GM21381 (cell line): Measurements from ENCODE around the gene PIP5KL1.
A peak's percentile ranks its signal among the peaks of the same experiment; 100 is the strongest.

Experiments
- ATAC-seq: cut with Tn5 transposase; IDR thresholded peaks from one replicate; pipeline ENCODE4 v1.9.1; 2021; ENCODE audit warnings: mild to moderate bottlenecking, moderate library complexity; ENCODE audit not compliant: unreplicated experiment

PIP5KL1 gene

DNA sequence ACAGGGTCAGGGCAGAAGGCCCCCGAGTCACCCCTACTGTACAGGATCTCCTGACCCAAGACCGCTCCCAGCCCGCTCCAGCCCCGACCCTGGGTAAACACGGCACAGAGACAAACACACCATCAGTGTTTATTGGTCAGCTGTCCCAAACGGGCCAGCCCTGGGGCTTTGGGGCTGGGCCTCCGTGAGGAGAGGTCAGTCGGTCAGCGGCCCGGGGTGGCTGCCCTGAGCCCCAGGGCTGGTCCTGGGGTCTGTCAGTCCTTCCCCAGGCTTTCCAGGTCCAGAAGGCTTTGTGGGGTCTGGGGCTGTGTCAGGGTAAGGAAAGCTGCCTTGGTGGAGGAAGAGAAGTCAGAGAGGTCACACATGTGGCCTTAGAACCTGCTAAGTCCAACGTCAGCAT, 4.4 kb upstream of the PIP5KL1 start:
- no peak for ATAC-seq

DNA sequence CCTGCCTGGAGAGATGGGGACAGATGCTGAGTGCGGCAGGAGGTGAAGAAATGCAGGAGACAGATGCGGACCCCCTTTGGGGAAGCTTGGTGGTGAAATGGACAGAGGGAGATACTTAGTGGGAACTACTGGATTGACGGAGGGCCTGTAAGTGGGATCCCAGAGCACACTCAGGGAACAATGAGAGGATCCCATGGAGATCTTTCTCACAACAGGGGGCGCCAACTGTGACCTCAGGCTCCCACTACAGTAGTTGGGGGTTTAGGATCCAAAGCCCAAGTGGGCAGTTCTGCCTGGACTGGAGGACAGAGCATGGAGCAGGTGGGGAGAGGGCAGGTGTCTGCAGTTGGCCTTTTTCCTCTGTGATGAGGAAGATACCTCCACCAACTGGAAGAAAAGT, 3.7 kb upstream of the PIP5KL1 start:
- no peak for ATAC-seq

DNA sequence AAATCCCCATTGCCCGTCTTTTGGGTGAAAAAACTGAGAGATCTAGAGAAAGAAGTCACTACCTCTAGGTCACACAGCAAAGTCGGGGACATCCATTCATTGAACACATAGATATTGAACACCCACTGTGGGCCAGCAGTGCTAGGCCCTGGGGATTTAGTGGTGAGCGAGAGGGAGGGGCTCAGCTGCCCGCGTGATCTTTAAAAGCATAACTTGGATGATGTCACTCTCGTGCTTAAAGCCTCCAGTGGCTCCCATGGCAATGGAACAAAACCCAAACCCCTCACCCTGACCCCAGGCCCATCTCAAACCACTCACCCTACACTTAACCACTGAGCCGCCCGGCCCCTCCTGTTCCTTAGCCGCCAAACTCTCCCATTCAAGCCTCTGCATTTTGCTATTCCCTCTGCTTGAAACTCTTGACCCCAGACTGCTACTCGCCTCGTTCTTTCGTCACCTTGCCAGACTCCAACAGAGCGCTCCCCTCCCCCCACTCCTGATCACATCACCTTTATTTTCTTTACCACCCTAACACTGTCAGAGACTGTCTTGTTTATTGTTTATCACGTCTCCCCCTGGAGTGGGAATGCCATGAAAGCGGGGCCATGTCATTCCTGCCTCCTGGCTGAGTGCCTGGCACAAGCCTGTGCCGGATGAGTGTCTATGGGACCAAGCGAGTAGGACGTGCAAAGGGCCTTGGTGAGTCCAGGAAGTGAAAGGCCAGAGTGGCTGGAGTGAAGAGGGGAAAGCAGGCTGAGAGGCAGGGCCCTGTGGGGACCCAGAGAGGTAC, 710 bp upstream of the PIP5KL1 start:
- peak; percentile 13 for ATAC-seq

DNA sequence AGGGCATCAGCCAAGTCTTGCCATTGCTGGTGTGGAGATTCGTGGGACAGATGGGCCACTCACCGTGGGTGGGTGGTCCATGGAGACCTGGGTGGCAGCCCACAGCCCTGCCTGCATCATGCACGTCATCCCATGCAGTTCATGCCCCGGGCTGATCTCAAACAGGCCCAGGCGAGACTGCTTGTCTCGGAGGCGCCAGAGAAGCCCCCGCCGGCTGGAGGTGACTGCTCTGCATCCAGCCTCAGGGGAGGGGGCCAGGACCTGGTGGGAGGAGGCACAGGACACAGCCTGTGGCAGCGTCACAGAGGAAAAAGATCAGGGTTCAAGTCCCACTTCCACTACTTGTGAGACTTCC, 975 bp downstream of the PIP5KL1 start:
- no peak for ATAC-seq

DNA sequence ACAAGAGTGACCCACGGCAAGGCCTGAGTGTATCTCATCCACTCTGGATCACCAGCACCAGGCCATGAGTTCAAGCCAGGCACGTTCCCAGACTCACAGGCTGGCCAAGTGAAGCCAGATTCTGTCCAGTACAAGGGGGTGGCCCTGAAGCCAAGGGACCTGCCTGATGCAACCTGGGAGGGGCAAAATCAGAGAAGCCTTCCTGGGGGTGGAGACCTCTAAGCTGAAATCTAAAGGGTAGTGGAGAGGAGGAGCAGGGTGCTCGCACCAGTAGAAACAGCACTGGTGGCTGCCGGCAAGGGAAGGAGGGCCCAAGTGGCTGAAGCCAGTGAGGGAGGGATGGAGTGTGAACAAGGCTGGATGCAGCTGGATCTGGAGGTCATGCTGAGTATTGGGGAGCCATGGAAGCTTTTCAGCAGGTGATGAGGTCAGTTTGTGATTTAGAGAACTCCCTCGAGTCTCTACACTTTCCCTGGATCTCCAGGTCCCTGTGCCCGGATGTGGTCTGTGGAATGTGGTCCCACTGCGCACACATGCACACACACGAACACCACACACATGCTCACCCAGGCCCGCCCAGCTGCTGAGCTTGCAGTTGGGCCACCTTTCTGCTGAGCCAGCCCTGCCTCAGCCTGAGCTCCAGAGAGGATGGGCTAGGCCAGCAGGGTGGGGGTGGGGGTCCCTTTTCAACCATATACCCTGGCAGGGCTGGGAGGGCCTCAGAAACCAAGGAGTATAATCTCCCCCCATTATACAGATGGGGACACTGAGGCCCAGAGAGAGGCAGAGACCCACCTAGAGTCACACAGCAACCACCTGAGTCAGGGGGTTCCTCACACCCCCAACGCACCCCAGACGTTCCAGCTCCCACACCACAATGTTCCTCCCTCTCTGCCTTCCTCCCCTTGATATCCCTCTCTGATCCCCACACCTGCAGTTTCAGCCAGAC, 1.6 kb downstream of the PIP5KL1 start:
- ATAC-seq: no peak

DNA sequence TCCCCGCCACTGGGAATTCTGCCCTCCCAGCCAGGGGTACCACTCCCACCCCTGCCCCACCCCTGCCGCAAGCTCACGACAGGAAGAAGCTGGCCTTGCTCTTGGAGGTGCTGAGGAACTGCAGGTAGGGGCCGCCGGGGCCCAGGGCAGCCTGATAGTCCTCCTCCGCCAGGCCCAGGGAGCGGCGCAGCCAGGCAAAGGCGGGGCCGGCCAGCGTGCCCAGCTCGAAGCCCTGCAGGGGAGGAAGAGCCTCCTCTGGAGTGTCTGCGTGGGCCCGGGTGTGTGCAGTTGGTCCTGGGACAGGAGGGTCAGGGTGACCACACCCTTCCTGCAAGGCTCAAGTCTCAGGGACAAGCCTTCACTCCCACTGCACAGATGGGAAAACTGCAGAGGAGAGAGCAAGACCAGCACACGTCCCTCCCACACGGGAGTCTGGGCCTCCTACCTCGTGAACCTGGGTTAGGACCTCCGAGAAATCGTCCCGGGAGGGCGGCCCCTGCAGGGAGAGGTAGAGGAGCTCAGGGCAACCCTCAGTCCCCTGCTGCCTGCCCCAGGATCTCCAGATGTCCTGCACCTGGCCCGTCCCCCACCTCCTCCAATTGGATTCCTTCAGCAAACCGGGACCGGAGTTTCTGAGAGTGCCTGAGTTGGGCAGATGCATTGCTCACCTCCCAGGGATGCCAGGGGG, 2.4 kb downstream of the PIP5KL1 start:
- no peak for ATAC-seq

DNA sequence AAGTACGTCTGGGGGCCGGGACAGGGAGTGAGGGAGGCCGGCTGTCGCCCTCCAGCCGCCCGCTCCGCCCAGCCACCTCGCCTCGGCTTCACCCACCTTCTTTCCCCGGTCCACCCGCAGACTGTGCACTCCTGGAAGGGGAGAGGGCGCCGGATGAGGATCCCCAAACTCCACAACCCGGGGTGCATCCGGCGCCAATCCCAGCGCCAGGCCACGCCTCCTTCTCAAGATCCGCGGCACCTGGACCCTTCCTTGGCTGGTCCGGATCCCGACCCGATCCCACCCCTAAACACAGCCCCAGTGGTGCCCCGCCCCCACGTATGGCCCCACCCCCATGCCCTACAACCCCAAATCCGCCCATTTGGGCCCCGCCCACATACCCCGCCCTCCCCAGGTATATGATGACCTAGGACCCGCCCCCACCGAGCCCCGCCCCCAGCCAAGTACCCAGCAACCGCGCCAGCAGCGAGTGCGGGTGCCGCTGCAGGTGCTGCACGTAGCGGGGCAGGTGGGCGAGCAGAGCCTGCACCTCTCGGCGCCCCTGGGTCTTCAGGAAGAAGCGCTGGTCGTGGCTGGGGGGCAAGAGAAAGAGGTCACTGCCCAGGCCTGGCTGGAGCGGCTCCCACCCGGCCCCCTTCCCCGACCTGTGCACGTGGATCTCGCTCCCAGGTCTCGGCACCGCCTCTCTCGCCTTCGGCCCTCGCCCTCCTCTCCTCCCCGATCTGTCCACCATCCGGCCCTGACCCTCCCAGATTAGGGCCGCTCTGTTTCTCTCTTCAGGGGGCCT, 3.2 kb downstream of the PIP5KL1 start:
- ATAC-seq: no peak

DNA sequence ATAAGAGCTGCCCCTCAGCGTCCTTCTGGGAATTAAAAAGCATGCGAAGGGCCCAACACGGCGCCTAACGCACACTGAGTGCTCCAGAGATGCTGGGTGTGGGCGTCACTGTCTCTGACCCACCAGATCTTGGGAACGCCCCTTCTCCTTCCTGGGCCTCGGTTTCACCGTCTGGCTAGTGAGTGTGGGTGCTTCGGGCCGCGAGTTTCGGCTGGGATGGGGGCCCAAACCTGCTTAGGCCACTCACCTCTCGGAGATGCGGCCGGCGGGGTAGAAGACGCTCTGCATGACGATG, 3.7 kb downstream of the PIP5KL1 start:
- ATAC-seq: no peak

DNA sequence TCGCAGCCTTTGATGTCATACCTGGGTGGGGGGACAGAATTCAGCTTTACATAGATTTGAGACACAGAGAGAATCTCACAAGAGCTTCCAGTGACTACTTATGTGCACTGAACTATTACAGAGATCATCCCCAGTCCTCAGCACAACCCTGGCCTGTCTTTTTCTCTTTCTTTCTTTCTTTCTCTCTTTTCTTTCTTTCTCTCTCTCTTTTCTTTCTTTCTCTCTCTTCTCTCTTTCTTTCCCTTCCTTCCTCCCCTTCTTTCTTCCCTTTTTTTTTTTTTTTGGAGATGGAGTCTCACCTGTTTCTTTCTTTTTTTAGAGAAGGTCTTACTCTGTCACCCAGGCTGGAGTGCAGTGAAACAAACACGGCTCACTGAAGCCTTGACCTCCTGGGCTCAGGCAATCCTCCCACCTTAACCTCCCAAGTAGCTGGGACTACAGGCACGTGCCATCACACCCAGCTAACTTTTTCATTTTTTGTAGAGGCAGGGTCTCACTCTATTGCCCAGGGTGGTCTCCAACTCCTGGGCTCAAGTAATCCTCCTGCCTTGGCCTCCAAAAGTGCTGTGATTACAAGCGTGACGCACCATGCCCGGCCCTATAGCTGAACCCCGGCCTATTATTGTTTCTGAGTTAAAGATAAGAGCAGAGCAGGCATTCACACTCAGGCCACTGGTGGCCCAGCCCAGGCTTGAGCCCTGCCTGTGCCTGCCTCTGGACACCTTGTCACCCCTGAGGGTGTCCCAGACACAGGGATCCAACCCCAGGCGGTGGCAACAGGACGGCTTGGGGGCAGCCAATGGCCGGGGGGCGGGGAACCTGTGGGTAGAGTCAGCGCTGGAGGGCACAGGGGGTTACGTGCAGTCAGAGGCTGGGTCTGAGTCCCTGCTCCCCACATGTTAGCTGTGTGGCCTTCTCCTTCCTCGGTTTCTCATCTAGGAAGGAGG, 4.3 kb downstream of the PIP5KL1 start:
- no peak for ATAC-seq

DNA sequence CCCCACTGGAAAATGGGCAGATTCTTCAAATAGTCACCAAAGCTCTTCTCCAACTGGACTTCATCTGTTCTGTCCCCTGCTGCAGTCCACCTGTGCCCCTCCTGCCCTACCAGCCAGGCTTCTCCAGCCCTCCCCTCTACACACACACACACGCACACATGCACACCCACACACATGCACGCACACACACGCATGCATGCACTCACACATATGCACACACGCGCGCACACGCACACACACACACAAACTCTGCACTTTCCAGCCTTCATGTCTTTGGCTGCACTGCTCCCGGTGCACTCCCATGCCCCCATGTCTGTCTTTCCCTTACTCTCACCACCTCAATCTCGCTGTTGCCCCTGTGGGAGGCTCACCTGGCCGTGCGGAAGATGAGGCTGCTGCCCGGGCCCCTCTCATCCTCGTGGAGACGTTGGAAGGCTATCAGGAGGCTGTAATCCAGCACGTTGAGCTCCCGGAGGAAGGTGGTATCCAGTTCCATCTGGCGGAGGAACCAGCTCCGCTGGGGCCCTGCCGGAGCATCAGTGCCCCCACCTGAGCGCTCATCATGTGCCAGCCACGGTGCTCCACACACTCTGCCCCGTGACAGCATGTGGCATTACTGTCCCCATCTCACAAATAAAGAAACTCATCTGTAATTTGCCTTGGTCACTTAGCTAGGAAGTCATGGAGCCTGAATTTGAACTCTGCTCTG, 5.7 kb downstream of the PIP5KL1 start:
- ATAC-seq: no peak

DNA sequence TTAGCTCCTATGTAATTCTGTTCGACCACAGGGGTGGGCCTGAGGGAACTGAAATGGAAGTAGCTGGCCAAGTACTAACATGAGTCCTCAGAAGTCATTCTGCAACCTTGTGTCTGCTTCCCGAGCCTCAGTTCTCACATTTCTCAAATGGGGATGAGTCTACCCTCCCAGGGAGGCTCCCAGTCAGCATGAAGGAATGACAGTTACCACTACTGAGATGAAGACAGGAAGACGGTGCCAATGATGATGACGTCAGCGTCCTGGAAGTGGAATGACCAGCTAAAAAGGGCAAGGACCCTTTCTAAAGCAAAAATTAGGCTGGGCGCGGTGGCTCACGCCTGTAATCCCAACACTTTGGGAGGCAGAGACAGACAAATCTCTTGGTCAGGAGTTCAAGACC, 6.8 kb downstream of the PIP5KL1 start:
- ATAC-seq: no peak

DNA sequence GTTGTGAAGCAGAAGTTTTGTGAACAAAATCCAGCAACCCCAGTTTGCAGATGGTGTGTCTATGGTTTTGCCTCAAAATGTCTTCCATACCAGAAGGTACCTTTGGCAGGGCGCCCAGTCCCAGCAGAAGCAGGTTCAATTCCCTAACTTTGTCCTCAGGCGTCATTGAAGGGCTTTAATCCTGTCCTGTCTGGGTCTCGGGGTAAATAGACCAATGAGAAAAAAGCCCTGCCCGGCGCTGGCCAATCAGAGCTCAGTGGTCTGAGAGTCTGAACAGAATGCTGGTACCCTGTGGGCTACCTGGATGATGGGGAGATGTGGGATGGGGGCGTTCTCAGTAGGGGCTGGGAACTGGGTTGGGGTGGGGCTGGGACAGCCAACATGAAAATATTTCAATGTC, 7.5 kb downstream of the PIP5KL1 start:
- ATAC-seq: no peak

DNA sequence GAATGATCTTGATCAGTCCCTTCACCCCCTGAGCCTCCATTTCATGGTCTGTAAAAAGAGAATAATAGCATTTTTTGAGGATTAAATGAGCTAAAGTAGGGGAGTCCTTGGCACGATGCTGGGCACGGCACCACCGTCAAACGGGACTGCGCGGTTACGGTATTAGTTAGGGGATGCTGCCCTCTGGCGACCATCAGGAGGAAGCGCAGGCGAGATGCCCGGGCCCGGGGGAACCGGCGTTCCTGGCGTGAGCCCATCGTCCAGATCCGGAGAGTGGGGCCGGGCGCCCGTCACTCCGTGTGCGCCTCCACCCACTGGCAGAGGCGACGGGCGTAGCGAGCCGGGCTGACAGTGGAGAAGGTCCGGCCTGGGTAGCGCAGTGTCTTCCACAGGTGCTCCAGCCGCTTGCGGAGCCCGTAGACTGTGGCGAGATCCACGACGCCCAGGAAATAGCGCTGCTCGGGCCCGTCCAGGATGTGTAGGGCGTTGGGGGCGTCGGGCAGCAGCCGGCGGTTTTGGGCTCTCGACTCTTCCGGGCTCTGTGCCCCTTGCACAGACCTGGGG, 8.9 kb downstream of the PIP5KL1 start:
- ATAC-seq: no peak

DNA sequence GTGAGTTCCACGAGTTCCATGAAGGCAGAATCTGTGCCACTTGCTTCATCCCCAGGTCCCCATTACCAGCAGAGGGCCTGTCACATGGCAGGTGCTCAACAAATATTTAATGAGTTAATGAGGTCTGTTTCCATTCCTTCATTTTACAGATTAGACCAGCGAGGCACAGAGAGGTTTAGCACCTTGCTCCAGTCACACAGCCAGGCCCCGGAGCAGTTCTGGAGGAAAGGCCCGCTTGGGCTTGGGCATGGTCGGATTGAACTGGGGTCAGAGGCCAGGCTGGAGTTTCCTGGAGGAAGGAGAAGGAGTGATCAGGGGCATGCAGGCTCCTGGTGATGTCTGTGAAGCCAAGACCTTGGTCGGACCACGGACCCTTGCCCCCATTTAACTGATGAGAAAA, 9.8 kb downstream of the PIP5KL1 start:
- no peak for ATAC-seq

DNA sequence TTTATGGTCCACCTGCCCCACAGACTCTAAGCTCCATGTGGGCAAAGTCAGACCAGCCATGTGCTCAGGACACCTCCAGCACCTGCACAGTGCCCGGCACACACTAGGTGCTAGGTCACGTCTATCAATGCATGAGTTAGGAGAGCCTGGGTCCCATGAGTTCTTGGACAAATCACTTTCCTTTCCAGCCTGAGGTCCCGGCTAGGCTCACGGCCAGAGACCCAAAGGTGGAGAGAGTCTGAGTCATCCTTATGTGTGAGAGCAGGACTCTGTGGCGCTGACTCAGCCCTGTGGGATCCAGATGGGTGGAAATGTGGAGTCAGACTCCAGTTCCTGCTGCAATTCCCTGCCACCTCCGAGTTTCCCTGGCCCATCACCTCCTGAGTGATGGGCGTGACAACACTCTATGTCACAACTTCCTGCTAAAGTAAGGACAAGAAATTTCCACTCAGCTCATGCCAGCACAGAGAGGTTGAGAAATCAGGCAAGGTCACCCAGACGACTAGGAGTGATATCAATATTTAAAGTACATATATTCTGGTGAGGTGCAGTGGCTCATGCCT, 11.2 kb downstream of the PIP5KL1 start:
- no peak for ATAC-seq

DNA sequence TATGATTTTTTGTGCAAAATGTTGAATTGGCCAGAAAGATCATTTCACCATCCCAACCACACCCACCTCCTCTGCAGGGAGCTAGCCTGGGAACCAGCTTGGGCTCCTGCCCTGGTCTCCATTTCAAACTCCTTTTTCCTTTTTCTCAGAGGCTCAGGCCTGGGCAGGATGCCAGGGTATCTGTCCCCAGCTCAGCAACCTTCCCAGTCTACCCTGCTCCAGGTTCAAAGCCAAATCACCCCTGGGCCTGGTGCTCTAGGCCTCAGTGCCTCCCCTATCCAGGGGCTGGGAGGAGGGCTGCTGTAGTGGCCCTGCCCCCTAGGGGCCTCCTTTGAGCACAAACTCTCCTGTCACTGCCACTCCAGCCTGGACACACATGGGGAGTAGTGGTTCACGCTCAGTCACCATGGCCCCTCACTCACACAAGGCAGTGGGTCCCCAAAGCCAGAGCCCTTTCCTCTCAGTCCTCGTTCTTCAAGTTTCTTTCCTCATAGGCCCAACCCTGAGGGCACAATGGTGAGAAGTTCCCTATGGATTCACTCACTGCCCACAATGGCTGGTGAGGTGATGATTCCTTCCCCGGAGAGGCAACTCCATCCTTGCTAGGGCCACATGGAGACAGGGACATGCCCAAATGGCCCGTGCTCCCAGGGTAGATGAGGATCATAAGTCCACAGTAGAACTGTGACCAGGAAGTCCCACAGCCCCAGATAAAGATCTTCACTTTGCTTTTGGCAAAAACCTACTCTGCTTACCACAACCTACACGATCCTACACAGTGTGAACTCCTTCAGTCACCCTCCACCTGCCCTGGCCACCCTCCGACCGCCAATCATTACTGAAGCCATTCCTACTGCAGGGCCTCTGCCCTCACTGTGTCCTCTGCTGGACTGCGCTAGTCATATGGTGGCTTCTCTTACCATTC, 12.1 kb downstream of the PIP5KL1 start:
- no peak for ATAC-seq

DNA sequence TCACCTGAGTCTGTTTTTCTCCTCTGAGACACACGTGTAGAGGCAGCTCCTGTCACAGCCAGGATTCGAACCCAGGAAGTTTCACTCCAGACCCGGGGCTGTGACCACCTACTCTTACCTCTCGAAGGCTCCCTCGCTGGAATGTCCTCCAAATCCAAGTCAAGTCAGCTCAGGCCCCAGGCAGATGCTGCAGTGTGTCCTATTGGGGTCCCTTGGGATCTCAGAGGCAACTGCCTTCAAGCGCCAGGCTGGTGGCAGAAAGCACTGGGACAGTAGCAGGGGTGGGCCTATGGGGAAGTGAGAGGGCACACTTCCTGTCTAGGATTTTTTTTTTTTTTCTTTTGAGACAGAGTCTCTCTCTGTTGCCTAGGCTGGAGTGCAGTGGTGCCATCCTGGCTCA, 13.0 kb downstream of the PIP5KL1 start:
- no peak for ATAC-seq
